ENCODE data around the gene CPA5. TPM values are rescaled to one million over a fixed set of nuclear protein-coding genes. Genes with fewer than 3 reads are reported as not detected.

CPA5 gene
- total and polyA plus RNA-seq, 10 of the 15 experiments (the other 5 are each of a cell fraction or from before 2014, with no cell fraction given), result 0.06 to 0.52 (median 0.29) TPM; not detected in 2

DNA sequence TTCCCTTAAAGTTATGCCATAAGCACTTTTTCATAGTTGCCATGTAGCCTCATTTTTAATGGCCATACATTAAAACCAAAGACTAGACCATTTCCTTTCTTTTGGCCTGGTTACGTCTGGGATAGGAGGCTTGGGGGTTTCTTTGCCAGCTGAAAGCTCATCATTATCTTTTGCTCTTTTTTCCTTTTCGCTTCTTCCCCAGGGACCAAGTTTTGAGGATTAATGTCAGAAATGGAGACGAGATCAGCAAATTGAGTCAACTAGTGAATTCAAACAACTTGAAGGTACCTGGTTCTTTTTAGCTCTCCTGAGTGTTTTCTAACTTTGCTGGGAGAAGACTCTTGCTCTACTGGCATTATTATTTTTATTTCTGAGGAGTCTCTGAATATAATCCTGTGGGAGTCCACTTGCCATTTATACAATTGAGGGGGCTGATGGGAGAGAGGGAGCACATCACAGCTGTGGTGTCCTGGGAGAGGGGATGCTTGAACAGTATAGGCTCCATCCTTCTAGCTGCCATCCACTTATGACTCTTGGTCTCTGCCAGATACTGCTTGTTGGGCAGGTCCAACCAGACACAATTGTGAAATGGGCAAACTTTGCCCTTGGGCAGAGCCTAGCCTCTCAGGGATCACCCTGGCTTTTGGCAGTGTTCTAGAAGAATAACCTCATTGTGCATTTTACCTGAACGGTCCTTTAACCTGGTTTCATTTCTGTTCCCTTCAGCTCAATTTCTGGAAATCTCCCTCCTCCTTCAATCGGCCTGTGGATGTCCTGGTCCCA, 45.9 kb upstream of the CPA5 start:
- no TSS peak for BruUV-seq (replicated peaks)
- POLR2A ChIA-PET, result no interaction called here

More for the DNA sequence above, 45.9 kb upstream of the CPA5 start:
- H3K36me3 ChIP-seq (ENCODE audit: control insufficient read depth in 2 of 2, insufficient read depth in 2 of 2, low read length in 1 of 2), result no peaks in the 10 kb centered on the region
- no peak overlapping the region for H3K4me3 ChIP-seq
- WGBS (ENCODE audit: insufficient coverage, insufficient replicate concordance, low lambda C conversion rate, missing lambda C conversion rate), result 23% methylated on average over 5 of the region's 5 CpGs
- TF ChIP-seq, protein P1, sequence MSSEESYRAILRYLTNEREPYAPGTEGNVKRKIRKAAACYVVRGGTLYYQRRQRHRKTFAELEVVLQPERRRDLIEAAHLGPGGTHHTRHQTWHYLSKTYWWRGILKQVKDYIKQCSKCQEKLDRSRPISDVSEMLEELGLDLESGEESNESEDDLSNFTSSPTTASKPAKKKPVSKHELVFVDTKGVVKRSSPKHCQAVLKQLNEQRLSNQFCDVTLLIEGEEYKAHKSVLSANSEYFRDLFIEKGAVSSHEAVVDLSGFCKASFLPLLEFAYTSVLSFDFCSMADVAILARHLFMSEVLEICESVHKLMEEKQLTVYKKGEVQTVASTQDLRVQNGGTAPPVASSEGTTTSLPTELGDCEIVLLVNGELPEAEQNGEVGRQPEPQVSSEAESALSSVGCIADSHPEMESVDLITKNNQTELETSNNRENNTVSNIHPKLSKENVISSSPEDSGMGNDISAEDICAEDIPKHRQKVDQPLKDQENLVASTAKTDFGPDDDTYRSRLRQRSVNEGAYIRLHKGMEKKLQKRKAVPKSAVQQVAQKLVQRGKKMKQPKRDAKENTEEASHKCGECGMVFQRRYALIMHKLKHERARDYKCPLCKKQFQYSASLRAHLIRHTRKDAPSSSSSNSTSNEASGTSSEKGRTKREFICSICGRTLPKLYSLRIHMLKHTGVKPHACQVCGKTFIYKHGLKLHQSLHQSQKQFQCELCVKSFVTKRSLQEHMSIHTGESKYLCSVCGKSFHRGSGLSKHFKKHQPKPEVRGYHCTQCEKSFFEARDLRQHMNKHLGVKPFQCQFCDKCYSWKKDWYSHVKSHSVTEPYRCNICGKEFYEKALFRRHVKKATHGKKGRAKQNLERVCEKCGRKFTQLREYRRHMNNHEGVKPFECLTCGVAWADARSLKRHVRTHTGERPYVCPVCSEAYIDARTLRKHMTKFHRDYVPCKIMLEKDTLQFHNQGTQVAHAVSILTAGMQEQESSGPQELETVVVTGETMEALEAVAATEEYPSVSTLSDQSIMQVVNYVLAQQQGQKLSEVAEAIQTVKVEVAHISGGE (CRISPR knock-in tag; IDR thresholded peaks at IDR 0.05), result no peak
- TF ChIP-seq, protein P2, sequence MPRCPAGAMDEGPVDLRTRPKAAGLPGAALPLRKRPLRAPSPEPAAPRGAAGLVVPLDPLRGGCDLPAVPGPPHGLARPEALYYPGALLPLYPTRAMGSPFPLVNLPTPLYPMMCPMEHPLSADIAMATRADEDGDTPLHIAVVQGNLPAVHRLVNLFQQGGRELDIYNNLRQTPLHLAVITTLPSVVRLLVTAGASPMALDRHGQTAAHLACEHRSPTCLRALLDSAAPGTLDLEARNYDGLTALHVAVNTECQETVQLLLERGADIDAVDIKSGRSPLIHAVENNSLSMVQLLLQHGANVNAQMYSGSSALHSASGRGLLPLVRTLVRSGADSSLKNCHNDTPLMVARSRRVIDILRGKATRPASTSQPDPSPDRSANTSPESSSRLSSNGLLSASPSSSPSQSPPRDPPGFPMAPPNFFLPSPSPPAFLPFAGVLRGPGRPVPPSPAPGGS (IDR thresholded peaks at IDR 0.05; ENCODE audit: borderline replicate concordance, insufficient read depth, low read depth, low read length, poor library complexity, severe bottlenecking), result no peak
- TF ChIP-seq ZBED1 (IDR thresholded peaks at IDR 0.05; ENCODE audit: borderline replicate concordance) (no peak), RB1 (IDR thresholded peaks at IDR 0.05; ENCODE audit: borderline replicate concordance) (no peak), TCF3 (IDR thresholded peaks at IDR 0.05; ENCODE audit: borderline replicate concordance, insufficient read depth, low read depth, low read length) (no peak), SPI1 (IDR thresholded peaks at IDR 0.05; ENCODE audit: borderline replicate concordance, insufficient read depth, low read depth, low read length) (no peak)
- no peak overlapping the region for H2AFZ ChIP-seq (ENCODE audit: control insufficient read depth, low read depth, low read length)
- no peaks in the 10 kb centered on the region; the same call in 2 of the 3 replicates for H3K9me3 ChIP-seq (replicated peaks; ENCODE audit: control insufficient read depth, insufficient read depth, low read length)
- H3K4me1 ChIP-seq (ENCODE audit: control insufficient read depth, insufficient read depth, low read length), result no peaks in the 10 kb centered on the region
- no peak for DNase-seq (ENCODE audit: low read depth, low spot score)
- no peak for FAIRE-seq
- no peaks in the 10 kb centered on the region for H3K27me3 ChIP-seq (replicated peaks in 1 of 2; ENCODE audit: control insufficient read depth in 2 of 2, insufficient read depth in 2 of 2, low read length in 1 of 2)
- H3K9ac ChIP-seq (ENCODE audit: control insufficient read depth, insufficient read depth, low read length), result no peak overlapping the region
- no peak overlapping the region for H3K4me2 ChIP-seq (ENCODE audit: control insufficient read depth, insufficient read depth)
- in situ Hi-C loops (cut with MboI), result no loop called here
- intact Hi-C loops (cut with micrococcal nuclease; ENCODE audit: unreplicated experiment), result no loop called here
- SMC1A ChIA-PET (ENCODE audit: uncharacterized antibody, unreplicated experiment), result interaction anchor here (2.0 kb wide), 1 partner anchor 11 kb away, joined by 6 read pairs; no protein-coding TSS in a partner anchor
- ATAC-seq, result no peak
- CTCF ChIA-PET, result no interaction called here
- no peaks in the 10 kb centered on the region for H4K20me1 ChIP-seq (ENCODE audit: control insufficient read depth, insufficient read depth)
- no peaks in the 10 kb centered on the region for H3K79me2 ChIP-seq (ENCODE audit: control insufficient read depth, insufficient read depth, low read length)
- H3K27ac ChIP-seq (ENCODE audit: control insufficient read depth, insufficient read depth), result no peak overlapping the region
- RAD21 ChIA-PET (ENCODE audit: unreplicated experiment), result no interaction called here

All from GM12878 (cell line).